ENCODE results near the gene ATP2C2.

Gene ATP2C2

DNA sequence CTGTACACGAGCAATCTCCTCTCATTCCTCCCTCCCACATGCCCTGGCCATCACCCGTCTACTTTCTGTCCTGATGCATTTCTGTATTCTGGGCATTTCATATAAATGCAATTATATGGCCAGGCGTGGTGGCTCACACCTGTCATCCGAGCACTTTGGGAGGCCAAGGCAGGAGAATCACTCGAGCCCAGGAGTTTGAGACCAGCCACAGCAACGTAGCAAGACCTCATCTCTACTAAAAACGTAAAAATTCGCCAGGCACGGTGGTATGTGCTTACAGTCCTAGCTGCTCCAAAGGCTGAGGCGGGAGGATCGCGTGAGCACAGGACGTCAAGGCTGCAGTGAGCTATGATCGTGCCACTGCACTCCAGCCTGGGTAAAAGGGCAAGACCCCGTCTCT lies 131.3 kb downstream of the ATP2C2 start:
- no peak for DNase-seq

GRCh38 chr16:84500531-84500930 lies 132.2 kb downstream of the ATP2C2 start:
- no peak for DNase-seq

DNA sequence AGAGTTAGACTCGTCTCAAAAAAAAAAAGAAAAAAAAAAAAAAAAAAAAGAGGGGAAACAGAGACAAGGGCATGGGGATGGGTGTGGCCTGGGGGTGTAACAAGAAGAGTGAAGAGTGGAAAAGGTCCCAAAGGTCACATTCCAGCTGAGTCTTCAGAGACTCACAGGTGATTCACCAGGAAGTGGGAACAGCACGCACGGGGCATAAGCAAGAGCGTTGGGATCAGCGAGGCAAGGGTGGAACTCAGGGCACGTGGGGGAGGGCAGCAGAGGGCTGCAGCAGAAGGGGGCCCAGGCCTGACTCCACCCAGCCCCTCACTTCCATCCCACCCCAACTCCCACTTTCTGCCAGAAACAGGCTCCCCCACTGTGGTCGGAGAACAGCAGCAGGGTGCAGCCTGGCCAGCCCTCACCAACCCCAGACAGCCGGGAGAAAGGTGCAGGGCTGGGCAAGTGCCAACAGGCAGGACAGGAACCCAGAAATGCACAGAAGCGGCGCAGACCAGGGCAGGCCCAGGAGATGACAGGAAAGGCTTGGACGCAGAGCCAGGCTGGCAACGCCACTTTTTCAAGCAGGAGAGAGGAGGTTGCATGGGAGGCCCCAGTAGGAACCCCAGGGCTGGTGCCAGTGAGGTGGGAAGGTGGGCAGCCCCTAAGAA lies 132.9 kb downstream of the ATP2C2 start:
- DNase-seq, result no peak

DNA sequence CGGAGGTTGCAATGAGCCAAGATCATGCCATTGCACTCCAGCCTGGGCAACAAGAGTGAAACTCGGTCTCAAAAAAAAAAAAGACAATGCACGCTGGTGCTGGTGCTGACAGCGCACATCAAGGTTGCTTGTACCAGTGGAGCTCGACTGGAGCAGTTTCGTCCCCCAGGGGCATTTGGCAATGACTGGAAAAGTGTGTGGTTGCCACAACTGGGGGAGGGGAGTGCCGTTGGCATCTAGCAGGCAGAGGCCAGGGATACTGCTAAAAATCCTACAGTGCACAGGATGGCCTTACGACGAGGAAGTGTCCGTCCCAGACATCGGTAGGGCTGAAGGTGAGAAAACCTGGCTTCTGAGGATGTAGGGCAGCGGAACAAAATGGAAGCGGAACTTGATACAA lies 133.7 kb downstream of the ATP2C2 start:
- no peak for DNase-seq

- DNase-seq, result no peak
Observed at GRCh38 chr16:84502581-84502980, 134.2 kb downstream of the ATP2C2 start.

GRCh38 chr16:84503751-84504395 lies 135.5 kb downstream of the ATP2C2 start:
- DNase-seq, result no peak

DNA sequence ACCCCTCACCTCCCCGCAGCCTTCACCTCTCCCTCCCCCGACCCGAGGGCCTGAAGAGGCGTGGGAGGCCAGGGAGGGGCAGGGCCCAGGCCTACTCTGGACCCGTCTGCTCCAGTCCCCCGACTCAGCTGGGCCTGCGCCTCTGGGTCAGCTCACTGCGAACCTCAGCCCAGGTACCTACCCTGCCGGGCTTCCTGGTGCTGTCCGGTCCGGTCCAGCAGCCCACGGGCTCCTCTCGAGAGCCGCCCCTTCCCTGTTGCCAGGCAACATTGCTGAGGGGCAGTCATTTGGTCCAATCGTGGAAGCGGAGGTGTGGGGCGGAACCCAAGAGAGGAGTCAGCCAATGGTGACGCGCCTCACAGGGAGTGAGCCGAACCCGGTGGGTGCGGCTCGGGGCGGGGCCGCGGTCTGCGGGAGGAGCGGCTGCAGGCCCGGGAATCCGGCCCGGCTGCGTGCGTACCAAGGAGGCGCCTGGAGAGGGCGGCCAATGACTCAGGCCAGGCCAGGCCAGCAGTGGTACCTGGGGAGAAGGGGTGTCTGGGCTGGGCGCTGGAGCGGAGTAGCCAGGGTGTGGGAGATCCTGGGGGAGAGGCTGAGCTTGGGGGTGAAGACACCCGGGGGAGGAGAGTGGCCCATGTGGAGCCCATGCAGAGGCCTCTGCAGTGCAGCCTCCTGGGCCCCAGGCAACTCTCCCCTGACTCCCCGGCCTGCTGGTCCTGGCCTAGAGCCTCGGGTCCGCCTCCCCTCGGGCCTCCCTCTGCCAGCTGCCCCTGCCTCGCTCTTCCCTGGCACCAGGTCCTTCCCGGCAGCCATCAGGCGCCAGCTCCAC lies 136.3 kb downstream of the ATP2C2 start, which contains the start of gene MEAK7:
Gene MEAK7 (minus strand): TSS at position 240 of the 829 bp plus-strand sequence. CDS start 6,573 bp downstream, outside the sequence.
- DNase-seq, result peak; percentile 65

- no peak for DNase-seq
Observed at GRCh38 chr16:84505249-84506187, 137.2 kb downstream of the ATP2C2 start.

GRCh38 chr16:84507011-84507982 lies 139.0 kb downstream of the ATP2C2 start:
- DNase-seq, result no peak

GRCh38 chr16:84508502-84508901 lies 140.2 kb downstream of the ATP2C2 start:
- DNase-seq, result no peak

DNA sequence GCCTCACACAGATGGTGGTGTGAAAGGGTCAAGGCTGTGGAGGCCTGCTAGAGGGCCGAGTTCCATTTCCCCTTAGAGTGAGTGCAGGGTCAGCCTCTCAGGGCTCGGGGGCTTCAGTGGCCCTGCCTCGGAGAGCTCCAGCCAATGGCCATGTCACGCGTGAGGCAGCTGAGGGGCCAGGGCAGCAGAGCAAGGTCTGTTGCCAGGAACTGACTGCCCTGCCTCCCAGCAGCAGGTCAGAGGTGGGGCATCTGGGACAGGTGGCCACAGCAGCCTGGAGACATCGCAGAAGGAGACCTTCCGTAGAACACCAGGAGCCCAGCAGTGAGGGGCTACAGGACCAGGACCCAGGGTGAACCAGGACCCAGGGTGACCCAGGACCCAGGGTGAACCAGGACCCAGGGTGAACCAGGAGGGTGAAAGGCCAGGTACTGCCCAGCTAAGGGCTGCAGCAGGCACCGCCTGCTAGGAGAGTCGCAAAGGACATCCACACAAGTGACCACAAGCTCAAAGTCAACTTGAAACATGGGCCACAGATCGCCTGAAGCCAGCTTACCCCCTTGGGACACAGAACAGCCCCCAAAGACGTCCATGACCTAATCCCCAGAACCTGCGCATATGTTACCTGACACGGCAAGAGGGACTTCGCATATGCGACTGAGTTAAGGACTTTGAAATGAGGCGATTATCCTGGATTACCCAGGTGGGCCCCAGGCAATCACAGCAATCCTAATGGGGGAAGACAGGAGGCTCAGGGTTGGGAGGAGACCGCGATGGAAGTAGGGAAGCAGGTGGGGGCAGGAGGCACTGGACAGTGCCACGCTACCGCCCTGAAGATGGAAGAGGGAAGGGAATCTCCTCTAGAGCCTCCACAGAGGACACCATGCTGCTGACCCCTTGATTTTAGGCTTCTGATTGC lies 141.0 kb downstream of the ATP2C2 start:
- DNase-seq, result no peak

- DNase-seq, result peak; percentile 85
Observed at GRCh38 chr16:84511180-84511800, 143.0 kb downstream of the ATP2C2 start.

- DNase-seq, result no peak
Observed at GRCh38 chr16:84511831-84512230, 143.5 kb downstream of the ATP2C2 start.

GRCh38 chr16:84513123-84513522 lies 144.8 kb downstream of the ATP2C2 start:
- DNase-seq, result no peak

- no peak for DNase-seq
Observed at GRCh38 chr16:84513666-84514065, 145.3 kb downstream of the ATP2C2 start.

Data from NCI-H1092 treated with DMSO at 0.1 percent for 48 hours (cell line).